Keratinocyte (primary cell): Measurements from ENCODE around the gene GPRC5B. TPM values are rescaled to one million over a fixed set of nuclear protein-coding genes. Genes with fewer than 3 reads are reported as not detected.
A peak's percentile ranks its signal among the peaks of the same experiment; 100 is the strongest.

Source experiments
- DNase-seq: peaks from one replicate; pipeline ENCODE4 v3.0.0-alpha.2; 2011; ENCODE audit warnings: low read depth, missing footprints, low spot score
- FAIRE-seq: peaks from 2 replicates; lab custom pipeline; 2011; peaks lifted over from hg19 to GRCh38; lab: Jason Lieb, UNC
- H2AFZ ChIP-seq: 2 replicates; pipeline ENCODE4 v1.6.0; 2012; ENCODE audit warnings: low read length, control low read depth, inconsistent platforms; ENCODE audit not compliant: control insufficient read depth
- H3K27ac ChIP-seq: 2 replicates; pipeline ENCODE4 v1.5.1; 2011; ENCODE audit warnings: low read length; ENCODE audit not compliant: control insufficient read depth, insufficient read depth
- H3K27me3 ChIP-seq: 3 replicates; pipeline ENCODE4 v1.6.0; 2011; ENCODE audit warnings: low read length; ENCODE audit not compliant: control insufficient read depth, insufficient read depth; ENCODE audit errors: extremely low read depth
- H3K36me3 ChIP-seq, 2 experiments: 2 replicates in 1 of 2; 3 replicates in 1 of 2; pipeline ENCODE4 v1.5.1; 2011; ENCODE audit warnings: low read length in 2 of 2, mild to moderate bottlenecking in 1 of 2; ENCODE audit not compliant: control insufficient read depth in 2 of 2, insufficient read depth in 2 of 2; ENCODE audit errors: extremely low read depth in 1 of 2
- H3K4me1 ChIP-seq: 3 replicates; pipeline ENCODE4 v1.5.1; 2011; ENCODE audit warnings: low read length; ENCODE audit not compliant: control insufficient read depth, insufficient read depth; ENCODE audit errors: extremely low read depth
- H3K4me2 ChIP-seq: 3 replicates; pipeline ENCODE4 v1.6.0; 2011; ENCODE audit warnings: low read depth, low read length; ENCODE audit not compliant: control insufficient read depth, insufficient read depth; ENCODE audit errors: extremely low read depth
- H3K4me3 ChIP-seq, 3 experiments: fragments of 200-600 bp in 1 of 3; sonication (generic) in 1 of 3; 2 replicates in 2 of 3; 3 replicates in 1 of 3; pipeline ENCODE4 v1.5.1; 2011 to 2016; ENCODE audit warnings: low read length in 3 of 3, mild to moderate bottlenecking in 3 of 3, control low read depth in 2 of 3, inconsistent platforms in 1 of 3, low read depth in 1 of 3, mixed read lengths in 1 of 3, mixed run types in 1 of 3, moderate library complexity in 1 of 3; ENCODE audit not compliant: control insufficient read depth in 2 of 3, insufficient read depth in 2 of 3; ENCODE audit errors: extremely low read depth in 1 of 3
- H3K79me2 ChIP-seq: 2 replicates; pipeline ENCODE4 v1.6.0; 2012; ENCODE audit warnings: low read length; ENCODE audit not compliant: control insufficient read depth, insufficient read depth
- H3K9ac ChIP-seq: 3 replicates; pipeline ENCODE4 v1.6.0; 2011; ENCODE audit warnings: low read length; ENCODE audit not compliant: control insufficient read depth, insufficient read depth; ENCODE audit errors: extremely low read depth
- H3K9me1 ChIP-seq: 3 replicates; pipeline ENCODE4 v1.6.0; 2011; ENCODE audit warnings: low read length; ENCODE audit not compliant: control insufficient read depth, insufficient read depth; ENCODE audit errors: extremely low read depth
- H3K9me3 ChIP-seq: 2 replicates; pipeline ENCODE4 v1.5.1; 2012; ENCODE audit warnings: low read depth, low read length; ENCODE audit not compliant: control insufficient read depth
- H4K20me1 ChIP-seq: 3 replicates; pipeline ENCODE4 v1.6.0; 2011; ENCODE audit warnings: low read length; ENCODE audit not compliant: control insufficient read depth, insufficient read depth; ENCODE audit errors: extremely low read depth
- EZH2 ChIP-seq: IDR thresholded peaks from one replicate; pipeline ENCODE4 v1.6.1; 2012; ENCODE audit warnings: inconsistent platforms, mild to moderate bottlenecking, low read length, moderate library complexity
- dilution Hi-C: fragments of 300-500 bp; cut with MboI; formaldehyde crosslinking; loops from one replicate; pipeline ENCODE4 v1.7.0; 2020; ENCODE audit warnings: low sequenced_read_pairs; ENCODE audit not compliant: extremely low pct_ligation_motif_present
- polyA plus RNA-seq, 5 experiments: library from polyadenylated mRNA; depleted of rRNA in 3 of 5; stranded (reverse) in 3 of 5; stranded (forward) in 1 of 5; unstranded in 1 of 5; fragments of >200 nt; gene quantifications; 1 replicate in 1 of 5; 2 replicates in 3 of 5; 3 replicates in 1 of 5; pipeline versions ENCODE4 v1.2.1 to v1.2.3, GENCODE V29; 2011 to 2012; ENCODE audit warnings: missing spikeins in 2 of 5, low read depth in 1 of 5, low replicate concordance in 1 of 5
- TF ChIP-seq, protein P1 (sequence below), 3 experiments: IDR thresholded peaks in 1 of 3; conservative IDR thresholded peaks in 1 of 3; optimal IDR thresholded peaks in 1 of 3; 2 replicates in 2 of 3; 3 replicates in 1 of 3; pipeline versions ENCODE3 to v1.5.1; 2011; ENCODE audit warnings: low read length in 3 of 3, mild to moderate bottlenecking in 3 of 3, moderate library complexity in 2 of 3, control low read depth in 1 of 3, inconsistent platforms in 1 of 3; ENCODE audit not compliant: insufficient read depth in 2 of 3; ENCODE audit errors: extremely low read depth in 1 of 3

GPRC5B gene
- polyA plus RNA-seq, 1 donor (not counting 4 experiments of a cell fraction or from before 2014, with no cell fraction given): 0.03 TPM

GRCh38 chr16:19886073-19886941 lies 1.7 kb upstream of the GPRC5B start:
- peak overlapping the region; percentile 83 for H3K4me2 ChIP-seq
- H2AFZ ChIP-seq: peak overlapping the region; percentile 45
- peak overlapping the region in 1 of 3 experiments; percentile 50 for H3K4me3 ChIP-seq
- H3K36me3 ChIP-seq: no peaks in the 10 kb centered on the region
- no peaks in the 10 kb centered on the region for H3K9me1 ChIP-seq
- FAIRE-seq: peak; percentile 88
- H4K20me1 ChIP-seq: no peaks in the 10 kb centered on the region
- TF ChIP-seq, protein P1, sequence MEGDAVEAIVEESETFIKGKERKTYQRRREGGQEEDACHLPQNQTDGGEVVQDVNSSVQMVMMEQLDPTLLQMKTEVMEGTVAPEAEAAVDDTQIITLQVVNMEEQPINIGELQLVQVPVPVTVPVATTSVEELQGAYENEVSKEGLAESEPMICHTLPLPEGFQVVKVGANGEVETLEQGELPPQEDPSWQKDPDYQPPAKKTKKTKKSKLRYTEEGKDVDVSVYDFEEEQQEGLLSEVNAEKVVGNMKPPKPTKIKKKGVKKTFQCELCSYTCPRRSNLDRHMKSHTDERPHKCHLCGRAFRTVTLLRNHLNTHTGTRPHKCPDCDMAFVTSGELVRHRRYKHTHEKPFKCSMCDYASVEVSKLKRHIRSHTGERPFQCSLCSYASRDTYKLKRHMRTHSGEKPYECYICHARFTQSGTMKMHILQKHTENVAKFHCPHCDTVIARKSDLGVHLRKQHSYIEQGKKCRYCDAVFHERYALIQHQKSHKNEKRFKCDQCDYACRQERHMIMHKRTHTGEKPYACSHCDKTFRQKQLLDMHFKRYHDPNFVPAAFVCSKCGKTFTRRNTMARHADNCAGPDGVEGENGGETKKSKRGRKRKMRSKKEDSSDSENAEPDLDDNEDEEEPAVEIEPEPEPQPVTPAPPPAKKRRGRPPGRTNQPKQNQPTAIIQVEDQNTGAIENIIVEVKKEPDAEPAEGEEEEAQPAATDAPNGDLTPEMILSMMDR (optimal IDR thresholded peaks at IDR 0.05 in 1 of 3, IDR thresholded peaks at IDR 0.05 in 1 of 3, conservative IDR thresholded peaks at IDR 0.05 in 1 of 3; ENCODE audit: extremely low read depth in 1 of 3, insufficient read depth in 2 of 3, low read length in 3 of 3): peak; percentile 99 to 100 (median 100)
- TF ChIP-seq EZH2: no peak
- dilution Hi-C loops: loop anchor here (10.0 kb wide), 1 partner anchor 272 kb away; no protein-coding TSS in a partner anchor
- peaks cover 36% of the 10 kb centered on the region for H3K27me3 ChIP-seq
- H3K79me2 ChIP-seq: no peaks in the 10 kb centered on the region
- H3K27ac ChIP-seq: no peak overlapping the region
- H3K9me3 ChIP-seq: no peaks in the 10 kb centered on the region
- DNase-seq: no peak
- no peak overlapping the region for H3K9ac ChIP-seq
- H3K4me1 ChIP-seq: peaks cover 11% of the 10 kb centered on the region

- Histone ChIP-seq H3K9me1 (no peaks in the 10 kb centered on the region), H3K27me3 (peaks cover 36% of the 10 kb centered on the region), H3K4me3 (peak overlapping the region in 2 of 3 experiments; percentile 62 to 65), H3K4me1 (peaks cover 11% of the 10 kb centered on the region), H3K79me2 (no peaks in the 10 kb centered on the region), H3K9ac (no peak overlapping the region), H4K20me1 (no peaks in the 10 kb centered on the region), H2AFZ (peak overlapping the region; percentile 90), H3K27ac (no peak overlapping the region), H3K9me3 (no peaks in the 10 kb centered on the region), H3K4me2 (peak overlapping the region; percentile 83), H3K36me3 (no peaks in the 10 kb centered on the region)
- no peak for FAIRE-seq
- TF ChIP-seq EZH2: peak; percentile 55
- TF ChIP-seq, protein P1 (optimal IDR thresholded peaks at IDR 0.05 in 1 of 3, IDR thresholded peaks at IDR 0.05 in 1 of 3, conservative IDR thresholded peaks at IDR 0.05 in 1 of 3; ENCODE audit: extremely low read depth in 1 of 3, insufficient read depth in 2 of 3, low read length in 3 of 3): no peak
- no peak for DNase-seq
- dilution Hi-C loops: loop anchor here (10.0 kb wide), 1 partner anchor 271 kb away; no protein-coding TSS in a partner anchor
These were observed 914 bp upstream of the GPRC5B start for GRCh38 chr16:19885451-19886072.
